Endothelial cell of umbilical vein (primary cell): ENCODE results near the gene MSH5. TPM values are rescaled to one million over a fixed set of nuclear protein-coding genes. Genes with fewer than 3 reads are reported as not detected.
A peak's percentile ranks its signal among the peaks of the same experiment; 100 is the strongest.

Experiments
- BruUV-seq: library from RNA; stranded (reverse); fragments of 400-500 nt; replicated peaks from 2 replicates; lab custom pipeline; 2021; lab: Mats Ljungman, UMichigan
- CTCF ChIA-PET: fragments of 300-600, 350-600 bp; sonication (Branson Sonifier 250); formaldehyde crosslinking; loops from one replicate; lab custom pipeline; 2021; ENCODE audit warnings: antibody characterized with exemption, inconsistent platforms; lab: Charles Lee
- POLR2A ChIA-PET: fragments of 300-600, 350-600 bp; sonication (Branson Sonifier 250); formaldehyde crosslinking; loops from one replicate; lab custom pipeline; 2021; ENCODE audit warnings: antibody characterized with exemption, inconsistent platforms; lab: Charles Lee
- DNase-seq: peaks from one replicate; pipeline ENCODE4 v3.0.0-alpha.2; 2011; ENCODE audit warnings: low read depth, low spot score
- FAIRE-seq: peaks from 2 replicates; lab custom pipeline; 2011; peaks lifted over from hg19 to GRCh38; lab: Jason Lieb, UNC
- H2AFZ ChIP-seq: 2 replicates; pipeline ENCODE4 v1.6.0; 2012; ENCODE audit warnings: low read depth, low read length, control low read depth, inconsistent platforms
- H3K27ac ChIP-seq: 2 replicates; pipeline ENCODE4 v1.5.1; 2011; ENCODE audit warnings: low read depth, mild to moderate bottlenecking, control low read depth, low read length, moderate library complexity; ENCODE audit not compliant: insufficient read depth
- H3K27me3 ChIP-seq, 2 experiments: 2 replicates each; pipeline versions ENCODE4 v1.6.0 to v1.6.1; 2011; ENCODE audit warnings: low read length in 2 of 2, mixed read lengths in 1 of 2; ENCODE audit not compliant: control insufficient read depth in 2 of 2, insufficient read depth in 2 of 2
- H3K36me3 ChIP-seq, 2 experiments: 2 replicates in 1 of 2; 3 replicates in 1 of 2; pipeline ENCODE4 v1.5.1; 2011; ENCODE audit warnings: low read length in 2 of 2, mild to moderate bottlenecking in 1 of 2, moderate library complexity in 1 of 2; ENCODE audit not compliant: control insufficient read depth in 2 of 2, insufficient read depth in 2 of 2; ENCODE audit errors: extremely low read depth in 1 of 2
- H3K4me1 ChIP-seq: 3 replicates; pipeline ENCODE4 v1.5.1; 2011; ENCODE audit warnings: mild to moderate bottlenecking, low read length; ENCODE audit not compliant: control insufficient read depth, insufficient read depth; ENCODE audit errors: extremely low read depth
- H3K4me2 ChIP-seq: 2 replicates; pipeline ENCODE4 v1.6.1; 2011; ENCODE audit warnings: low read length, control low read depth, mixed read lengths; ENCODE audit not compliant: insufficient read depth
- H3K4me3 ChIP-seq, 3 experiments: fragments of 200-600 bp in 1 of 3; sonication (generic), shearing (Covaris generic) in 1 of 3; replicated peaks in 1 of 3; 2 replicates each; pipeline ENCODE4 v1.5.1; 2011 to 2016; ENCODE audit warnings: control low read depth in 3 of 3, low read length in 3 of 3, mild to moderate bottlenecking in 2 of 3, inconsistent platforms in 1 of 3, low read depth in 1 of 3, moderate library complexity in 1 of 3; ENCODE audit not compliant: insufficient read depth in 1 of 3
- H3K79me2 ChIP-seq: 2 replicates; pipeline ENCODE4 v1.6.0; 2012; ENCODE audit warnings: low read length, inconsistent platforms; ENCODE audit not compliant: control insufficient read depth, insufficient read depth
- H3K9ac ChIP-seq: replicated peaks from 2 replicates; pipeline ENCODE3; 2011; ENCODE audit warnings: low read length, control low read depth; ENCODE audit not compliant: insufficient read depth; ENCODE audit errors: extremely low read depth
- H3K9me1 ChIP-seq: replicated peaks from 3 replicates; pipeline ENCODE4 v1.6.0; 2011; ENCODE audit warnings: mild to moderate bottlenecking, low read length; ENCODE audit not compliant: control insufficient read depth, insufficient read depth; ENCODE audit errors: extremely low read depth
- H3K9me3 ChIP-seq: replicated peaks from 2 replicates; pipeline ENCODE4 v1.5.1; 2012; ENCODE audit warnings: low read length, inconsistent platforms; ENCODE audit not compliant: control insufficient read depth, insufficient read depth
- H4K20me1 ChIP-seq: replicated peaks from 2 replicates; pipeline ENCODE3; 2011; ENCODE audit warnings: mild to moderate bottlenecking, low read length; ENCODE audit not compliant: control insufficient read depth, insufficient read depth; ENCODE audit errors: extremely low read depth
- EZH2 ChIP-seq: IDR thresholded peaks from 2 replicates; pipeline ENCODE4 v1.6.1; 2012; ENCODE audit warnings: borderline replicate concordance, low read depth, mild to moderate bottlenecking, moderate library complexity, low read length, inconsistent platforms; ENCODE audit not compliant: severe bottlenecking
- FOS ChIP-seq: IDR thresholded peaks from 2 replicates; pipeline ENCODE4 v1.6.1; 2011; ENCODE audit warnings: mild to moderate bottlenecking, low read length, moderate library complexity, borderline replicate concordance; ENCODE audit not compliant: insufficient read depth
- GATA2 ChIP-seq: IDR thresholded peaks from 2 replicates; pipeline ENCODE4 v1.7.0; 2011; ENCODE audit warnings: low read depth, mild to moderate bottlenecking, moderate library complexity, mixed read lengths, low read length; ENCODE audit not compliant: insufficient read length, insufficient read depth
- JUN ChIP-seq: IDR thresholded peaks from 2 replicates; pipeline ENCODE4 v1.6.1; 2011; ENCODE audit warnings: borderline replicate concordance, low read depth; ENCODE audit not compliant: insufficient read length, insufficient read depth
- MYC ChIP-seq: IDR thresholded peaks from one replicate; pipeline ENCODE4 v1.6.1; 2011; ENCODE audit warnings: mild to moderate bottlenecking, low read depth, low read length
- POLR2A ChIP-seq: IDR thresholded peaks from 2 replicates; pipeline ENCODE4 v1.6.1; 2012; ENCODE audit warnings: low read depth, mild to moderate bottlenecking, control low read depth, low read length
- POLR2AphosphoS5 ChIP-seq: IDR thresholded peaks from 2 replicates; pipeline ENCODE4 v1.6.1; 2012; ENCODE audit warnings: low read depth, mild to moderate bottlenecking, control low read depth, low read length, moderate library complexity; ENCODE audit not compliant: insufficient read depth
- dilution Hi-C: fragments of 300-500 bp; cut with MboI; formaldehyde crosslinking; loops from one replicate; pipeline ENCODE4 v1.15.0; 2019; ENCODE audit warnings: low sequenced_read_pairs; ENCODE audit not compliant: extremely low pct_ligation_motif_present
- intact Hi-C: fragments of 100-400 bp; cut with micrococcal nuclease; formaldehyde crosslinking; loops from one replicate; pipeline ENCODE4 v1.10.0; 2022
- polyA plus RNA-seq, 4 experiments: library from polyadenylated mRNA; depleted of rRNA in 3 of 4; stranded (reverse) in 3 of 4; unstranded in 1 of 4; fragments of >200 nt; gene quantifications; 2 replicates each; pipeline versions ENCODE4 v1.2.1 to v1.2.3, GENCODE V29; 2011 to 2012; ENCODE audit warnings: missing spikeins in 1 of 4
- total RNA-seq: library from RNA; stranded (reverse); gene quantifications from 2 replicates; pipeline ENCODE4 v1.2.3, GENCODE V29; 2021

MSH5 gene
- total and polyA plus RNA-seq, 2 donors (not counting 3 experiments of a cell fraction or from before 2014, with no cell fraction given): 27.1 to 43.8 TPM

DNA sequence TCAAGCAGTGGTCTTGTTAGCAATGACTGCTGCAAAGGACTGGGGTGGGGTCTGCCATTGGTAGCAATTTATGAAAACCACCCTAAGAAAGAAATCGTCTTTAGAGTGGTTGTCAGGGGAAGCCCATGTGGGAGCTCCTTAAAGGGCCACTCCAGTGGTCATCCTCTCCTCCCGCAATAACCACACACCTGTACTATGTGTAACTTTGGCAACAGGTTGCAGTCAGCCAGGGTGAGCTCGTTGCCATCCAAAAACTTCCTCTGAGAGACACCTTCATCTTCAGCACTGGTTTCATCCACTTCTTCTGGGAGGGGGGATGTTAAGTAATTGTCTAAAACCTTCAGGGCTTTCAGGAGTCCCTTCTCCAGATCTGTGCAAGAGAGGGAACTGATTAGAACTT lies 7.8 kb upstream of the MSH5 start:
- Histone ChIP-seq H3K4me3 (no peak overlapping the region), H3K4me1 (peaks cover 31% of the 10 kb centered on the region), H3K27ac (no peak overlapping the region), H3K9me1 (no peaks in the 10 kb centered on the region), H2AFZ (no peak overlapping the region), H4K20me1 (no peaks in the 10 kb centered on the region), H3K9ac (no peak overlapping the region), H3K27me3 (no peaks in the 10 kb centered on the region), H3K79me2 (peaks cover 41% of the 10 kb centered on the region), H3K4me2 (no peak overlapping the region), H3K36me3 (peaks cover 19 to 30% of the 10 kb centered on the region in 2 experiments), H3K9me3 (no peaks in the 10 kb centered on the region)
- BruUV-seq: no TSS peak
- no peak for FAIRE-seq
- intact Hi-C loops (loop anchor here (10.0 kb wide), 1 partner anchor 187 kb away; the partner anchor contains the start of genes ATP6V1G2, DDX39B and NFKBIL1), dilution Hi-C loops (no loop called here)
- TF ChIP-seq MYC (no peak), GATA2 (no peak), JUN (no peak), FOS (no peak), EZH2 (no peak)
- ChIA-PET POLR2A (no interaction called here), CTCF (interaction anchor here (0.9 to 1.8 kb wide), 3 partner anchors 98 to 104 kb away, joined by 3 to 5 read pairs (median 3); no protein-coding TSS in a partner anchor)
- no peak for DNase-seq

DNA sequence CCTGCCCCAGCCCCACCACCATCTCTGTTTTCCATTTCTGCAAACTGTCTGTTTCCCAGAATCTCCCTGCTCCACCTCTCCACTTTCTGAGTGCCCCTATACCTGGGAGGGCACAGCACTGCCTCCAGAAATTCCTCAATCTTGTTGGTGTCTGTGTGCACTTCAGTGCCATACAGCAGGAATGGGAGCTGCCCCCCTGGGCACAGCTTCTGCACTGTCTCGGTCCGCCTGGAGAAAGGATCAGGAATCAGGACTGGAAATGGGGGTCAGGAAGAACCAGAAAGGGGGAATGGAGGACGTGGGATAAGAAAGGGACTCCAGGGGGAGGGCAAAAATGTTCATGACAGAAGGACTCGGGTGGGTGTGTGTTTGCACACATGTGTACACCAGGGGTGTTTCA lies 6.1 kb upstream of the MSH5 start:
- ChIA-PET CTCF (interaction anchor here (1.0 kb wide), 2 partner anchors 62 to 96 kb away, joined by 3 read pairs; partner anchors contain the start of gene VARS1), POLR2A (interaction anchor here (1.0 kb wide), 1 partner anchor 94 kb away, joined by 3 read pairs; the partner anchor contains the start of gene HSPA1B)
- H3K4me2 ChIP-seq: peak overlapping the region; percentile 93
- H4K20me1 ChIP-seq: no peaks in the 10 kb centered on the region
- TF ChIP-seq EZH2 (no peak), POLR2AphosphoS5 (no peak), POLR2A (no peak), MYC (no peak), FOS (no peak), GATA2 (no peak)
- peak overlapping the region; percentile 94 for H3K27ac ChIP-seq
- H3K79me2 ChIP-seq: peaks cover 41% of the 10 kb centered on the region
- H3K27me3 ChIP-seq: no peaks in the 10 kb centered on the region
- H3K4me3 ChIP-seq: peak overlapping the region in 1 of 3 experiments; percentile 98
- no TSS peak for BruUV-seq
- H3K4me1 ChIP-seq: peaks cover 37% of the 10 kb centered on the region
- intact Hi-C loops (loop anchor here (1.0 to 10.0 kb wide), 2 partner anchors 94 to 189 kb away; partner anchors contain the start of genes ATP6V1G2, DDX39B, HSPA1B and NFKBIL1), dilution Hi-C loops (no loop called here)
- H3K9ac ChIP-seq: peak overlapping the region; percentile 96
- no peaks in the 10 kb centered on the region for H3K9me3 ChIP-seq
- H3K36me3 ChIP-seq: peaks cover 16 to 23% of the 10 kb centered on the region in 2 experiments
- H2AFZ ChIP-seq: no peak overlapping the region
- no peak for FAIRE-seq
- DNase-seq: no peak
- no peaks in the 10 kb centered on the region for H3K9me1 ChIP-seq
